Measurements from ENCODE around the gene ARMC7.

The ARMC7 gene

DNA sequence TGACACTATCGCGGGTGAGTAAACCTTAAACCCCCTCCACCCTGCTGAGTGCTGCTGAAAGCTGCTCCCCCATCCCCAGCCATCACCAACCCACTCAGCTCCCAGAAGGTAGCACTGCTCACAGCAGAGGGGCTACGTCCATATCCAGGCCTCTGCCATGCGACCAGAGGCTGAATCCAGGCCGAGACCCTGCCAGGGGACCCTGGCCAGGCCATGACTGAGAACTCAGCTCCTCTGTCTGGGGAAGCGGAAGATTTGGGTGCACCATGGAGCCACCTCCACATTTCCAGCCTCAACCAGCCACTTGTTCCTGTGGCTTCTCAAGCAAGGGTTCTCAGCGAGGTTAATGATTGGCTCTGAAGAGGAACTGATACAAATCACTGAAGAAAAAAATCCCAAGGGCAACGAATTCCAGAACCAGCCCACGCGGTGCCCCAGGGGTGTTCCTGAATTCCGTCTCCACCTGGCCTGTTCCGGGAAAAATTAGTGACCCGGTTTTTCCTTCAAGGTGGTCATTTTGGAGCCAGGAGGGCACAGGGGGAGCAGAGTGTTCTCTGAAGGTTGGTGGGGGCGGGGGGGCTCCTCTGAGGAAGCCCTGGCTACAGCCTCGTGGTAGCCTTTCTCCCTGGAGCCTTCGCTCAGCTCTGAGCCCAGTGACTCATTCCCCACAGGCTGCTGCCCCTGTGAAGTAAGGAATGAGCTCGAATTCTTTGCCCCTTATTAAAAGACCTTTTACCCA lies 31.3 kb upstream of the ARMC7 start:
- no peak for DNase-seq

- no peak for DNase-seq
These were observed 30.8 kb upstream of the ARMC7 start for GRCh38 chr17:75079023-75079373.

DNA sequence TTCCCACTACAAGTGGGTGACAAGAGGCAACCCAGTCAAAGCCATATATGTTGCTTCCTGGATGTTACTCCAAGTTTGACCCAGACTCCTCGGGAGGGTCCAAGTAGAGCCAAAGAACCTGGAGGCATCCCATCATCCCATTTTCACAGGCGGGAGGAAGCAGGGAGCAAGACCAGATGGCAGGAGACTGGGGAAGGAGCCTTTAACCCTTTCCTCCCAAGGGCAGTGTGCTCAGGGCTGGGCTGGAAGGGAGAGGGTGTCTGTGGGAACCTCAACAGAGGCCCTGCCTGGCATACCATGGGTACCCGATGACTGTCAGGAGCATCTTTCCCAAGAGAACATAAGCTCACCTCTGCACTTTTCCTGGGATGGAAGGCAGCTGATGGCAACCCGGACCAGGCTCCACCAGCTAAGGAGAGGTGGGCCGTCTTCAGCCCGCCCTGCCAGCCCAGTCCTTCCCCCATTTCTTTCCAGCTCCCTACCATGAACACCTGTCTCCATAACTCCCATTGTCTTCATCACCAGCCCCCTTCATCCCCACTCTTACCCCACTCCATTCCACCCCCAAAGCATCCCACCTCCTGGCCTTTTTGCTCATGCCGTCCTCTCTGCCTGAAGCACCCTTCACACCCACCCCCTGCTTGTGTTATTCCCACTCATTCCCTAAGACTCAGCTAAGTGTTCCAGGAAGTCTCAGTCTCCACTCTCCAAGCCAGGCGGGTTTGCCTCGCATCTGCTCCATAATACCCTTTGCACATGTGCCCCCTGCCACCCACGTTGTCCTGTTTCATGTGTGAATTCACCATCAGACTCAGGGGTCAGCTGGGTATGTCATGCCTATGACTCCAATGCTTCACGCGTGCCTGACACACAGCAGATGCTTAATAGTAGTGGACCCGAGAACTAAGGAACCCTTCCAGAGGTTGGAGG lies 27.9 kb upstream of the ARMC7 start:
- no peak for DNase-seq

- DNase-seq = no peak
These were observed 27.1 kb upstream of the ARMC7 start for GRCh38 chr17:75082683-75083082.

DNA sequence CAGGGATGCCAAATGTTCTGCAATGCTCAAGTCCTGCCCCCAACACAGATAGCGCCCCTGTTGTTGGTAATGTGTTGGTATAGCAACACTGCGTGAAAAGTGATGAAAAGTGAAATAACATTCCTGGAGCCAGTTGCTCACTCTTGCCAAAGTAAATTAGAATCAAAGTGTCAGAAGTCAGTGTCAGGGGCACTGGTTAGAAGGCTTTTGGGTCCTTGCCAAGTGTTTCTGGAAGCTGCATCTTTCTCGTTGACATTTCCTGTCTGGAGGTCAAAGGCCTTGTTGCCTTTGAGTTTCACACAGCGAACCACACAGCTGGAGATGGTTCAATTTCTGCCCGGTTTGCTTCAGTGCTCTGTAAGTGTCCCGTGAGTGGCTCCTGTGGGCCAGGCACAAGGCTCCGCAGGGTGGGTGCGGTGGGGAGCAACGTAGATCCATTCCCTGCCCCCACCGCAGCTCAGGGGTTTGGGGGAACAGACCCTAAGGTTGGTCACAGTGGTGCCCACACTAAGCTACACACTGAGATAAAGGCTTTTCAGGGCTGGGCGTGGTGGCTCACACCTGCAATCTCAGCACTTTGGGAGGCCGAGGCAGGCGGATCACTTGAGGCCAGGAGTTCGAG lies 25.6 kb upstream of the ARMC7 start:
- DNase-seq = no peak

DNA sequence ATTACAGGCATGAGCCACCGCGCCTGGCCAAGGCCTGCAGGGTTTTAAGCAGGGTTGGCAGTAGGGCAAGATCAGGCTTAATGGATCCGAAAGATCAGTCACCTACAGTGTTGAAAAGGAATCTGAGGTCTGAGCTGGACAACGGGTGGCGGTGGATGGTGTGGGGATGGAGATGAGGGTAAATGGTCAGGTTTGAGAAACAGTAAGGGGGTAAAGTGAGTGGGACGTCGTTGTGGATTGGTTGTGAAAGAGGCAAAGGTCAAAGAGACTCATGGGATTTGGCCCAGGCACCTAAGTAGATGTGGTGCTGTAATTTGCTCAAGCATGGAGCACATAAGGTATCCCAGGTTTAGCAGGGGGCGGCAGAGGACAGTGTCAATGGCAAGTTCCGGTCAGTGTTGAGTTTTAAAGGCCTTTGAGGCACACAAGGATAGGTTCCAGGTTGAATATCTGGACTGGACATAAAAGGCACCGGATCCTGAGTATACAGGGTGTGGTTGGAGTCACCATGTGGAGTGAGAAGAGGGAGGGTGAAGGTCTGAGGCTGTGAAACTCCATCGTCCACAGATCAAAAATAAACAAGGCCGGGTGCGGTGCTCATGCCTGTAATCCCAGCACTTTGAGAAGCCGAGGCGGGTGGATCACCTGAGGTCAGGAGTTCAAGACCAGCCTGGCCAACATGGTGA lies 23.1 kb upstream of the ARMC7 start:
- no peak for DNase-seq

- no peak for DNase-seq
These were observed 22.6 kb upstream of the ARMC7 start for GRCh38 chr17:75087182-75087557.

DNA sequence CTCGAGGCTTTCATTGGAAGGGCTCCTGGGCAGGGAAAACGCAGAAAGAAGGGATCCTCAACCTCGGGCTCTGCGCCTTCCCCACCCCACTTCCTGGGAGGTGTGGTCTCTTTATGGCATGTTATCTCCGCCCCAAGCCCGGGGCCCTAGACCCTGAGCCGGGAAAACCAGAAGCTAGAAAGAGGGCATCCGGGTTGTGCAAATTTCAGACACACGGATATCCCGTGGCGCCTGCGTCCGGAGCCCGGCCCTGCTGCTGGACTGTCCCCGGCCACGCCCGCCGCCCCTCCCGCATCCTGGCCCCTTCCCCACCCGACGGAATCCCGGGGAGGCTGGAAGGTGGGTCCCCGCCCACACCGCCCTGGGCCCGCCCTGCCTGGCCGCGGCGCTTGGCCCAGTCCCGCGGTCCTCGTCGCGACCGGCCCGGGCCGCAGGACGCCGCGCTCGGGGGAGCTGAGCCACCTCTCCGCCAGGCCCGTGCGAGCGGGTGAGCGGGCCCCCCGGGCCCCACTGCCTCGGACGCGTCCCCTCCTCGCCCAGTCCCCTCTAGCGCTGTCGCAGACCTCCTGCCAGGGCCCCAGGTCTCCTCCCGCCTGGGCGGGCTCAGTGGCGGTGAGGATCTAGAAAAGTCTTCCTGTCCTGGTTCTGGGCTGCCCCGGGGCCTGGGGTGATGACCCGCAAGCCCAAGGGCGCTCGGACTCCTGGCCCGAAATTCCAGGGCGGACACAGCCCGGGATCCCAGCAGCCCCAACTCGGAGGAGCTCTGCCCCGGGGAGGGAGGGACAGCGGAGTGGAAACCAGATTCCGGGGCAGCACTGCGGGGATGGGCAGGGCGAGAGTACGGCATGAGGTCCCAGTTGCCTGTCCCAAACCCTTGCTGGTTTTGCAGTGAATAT lies 22.0 kb upstream of the ARMC7 start, which contains the start of gene SLC16A5:
TSS of gene SLC16A5 (plus strand) at position 397 of the 896 bp plus-strand sequence. CDS start 5,683 bp downstream, outside the sequence.
- DNase-seq = no peak

DNA sequence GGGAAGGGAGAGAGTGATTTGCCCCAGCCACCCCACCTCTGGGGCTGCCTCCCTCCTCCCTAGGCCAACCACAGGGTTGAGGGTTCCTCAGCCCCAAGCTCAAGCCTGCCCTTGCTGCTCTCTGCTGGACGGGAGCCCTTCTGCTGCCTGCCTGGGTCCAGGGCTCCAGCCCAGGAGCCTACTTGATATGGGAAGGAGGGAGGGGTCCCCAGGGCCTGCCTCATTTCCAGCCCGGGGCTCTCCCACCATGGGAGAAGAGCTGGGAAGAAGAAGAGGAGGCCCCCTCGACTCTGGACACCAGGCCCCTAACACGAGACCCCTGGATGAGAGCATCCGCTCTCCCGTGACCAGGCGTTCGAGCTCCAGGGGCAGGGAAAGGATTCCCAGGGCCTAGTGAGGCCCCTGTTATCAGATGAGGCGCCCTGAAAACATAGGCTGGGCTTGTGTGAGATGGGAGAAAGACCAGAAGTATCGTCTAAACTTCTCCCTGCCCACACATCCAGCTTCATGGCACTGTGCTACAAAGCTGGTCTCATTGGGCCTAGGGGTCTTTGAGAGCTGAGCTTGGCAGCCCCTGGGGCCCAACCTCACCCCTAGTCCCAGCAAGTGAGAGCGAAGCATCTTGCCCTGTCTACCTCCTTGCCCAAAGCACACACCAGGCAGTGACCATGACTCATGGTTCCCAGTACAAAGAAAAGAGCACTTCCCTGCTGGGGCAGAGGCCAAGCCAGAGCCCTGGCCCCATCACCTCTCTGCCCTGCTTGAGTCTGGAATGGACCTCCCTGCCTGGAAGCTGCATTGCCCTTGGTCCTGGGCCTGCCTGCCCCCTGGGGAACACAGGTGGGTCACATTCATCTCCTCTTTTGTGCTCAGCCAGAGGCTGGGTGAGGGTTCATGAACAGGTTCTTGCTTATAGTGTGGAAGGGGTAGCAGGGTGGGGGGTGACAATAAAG lies 21.0 kb upstream of the ARMC7 start:
- DNase-seq = no peak

DNA sequence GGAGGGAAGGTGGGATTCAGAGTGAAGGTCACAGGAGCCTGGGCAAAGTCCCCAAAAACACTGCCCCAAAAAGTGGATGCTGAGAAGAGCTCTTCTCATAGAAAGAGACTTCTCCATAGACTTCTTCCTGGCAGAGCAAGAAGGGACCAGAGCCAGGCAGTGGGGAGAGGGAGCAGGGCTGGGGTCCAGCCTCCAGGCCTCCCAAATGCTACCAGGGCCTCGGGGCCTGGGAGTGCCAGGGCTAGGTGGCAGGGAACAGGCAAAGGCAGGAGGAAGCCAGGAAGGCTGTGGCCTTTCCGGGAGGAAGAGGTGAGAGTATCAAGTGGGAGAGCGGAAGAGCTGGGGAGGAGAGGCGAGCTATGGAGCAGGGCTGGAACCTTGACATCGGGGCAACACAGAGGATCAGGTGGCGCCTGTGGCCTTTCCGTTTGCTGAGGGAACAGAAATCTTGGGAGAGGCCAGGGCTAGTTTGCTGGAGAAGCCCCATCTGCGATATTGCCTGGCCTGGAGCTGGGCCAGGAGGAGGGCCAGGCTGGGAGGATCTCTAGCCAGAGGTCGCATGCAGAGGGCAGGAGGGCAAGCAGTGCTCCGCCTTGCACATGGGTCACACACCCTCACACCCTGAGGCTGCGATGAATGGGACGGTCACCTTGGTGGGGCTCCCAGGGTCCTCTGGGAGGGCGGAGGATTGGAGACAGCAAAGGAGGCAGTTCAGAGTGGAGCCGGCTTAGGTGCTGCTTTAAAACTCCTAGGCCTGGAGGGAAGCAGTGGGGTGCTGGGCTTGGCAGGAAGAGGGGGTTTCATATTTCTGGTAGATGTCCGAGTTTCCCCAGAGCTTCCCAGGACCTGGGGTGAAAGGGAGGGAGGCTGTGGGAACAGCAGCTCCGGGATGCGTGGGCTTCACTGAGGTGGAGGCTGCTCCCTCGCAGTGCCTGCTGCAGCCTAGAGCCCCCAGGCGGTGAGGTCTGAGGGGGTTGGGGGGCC lies 18.6 kb upstream of the ARMC7 start:
- DNase-seq = no peak

GRCh38 chr17:75091855-75092327 lies 17.9 kb upstream of the ARMC7 start:
- no peak for DNase-seq

- no peak for DNase-seq
These were observed 16.1 kb upstream of the ARMC7 start for GRCh38 chr17:75093548-75094158.

DNA sequence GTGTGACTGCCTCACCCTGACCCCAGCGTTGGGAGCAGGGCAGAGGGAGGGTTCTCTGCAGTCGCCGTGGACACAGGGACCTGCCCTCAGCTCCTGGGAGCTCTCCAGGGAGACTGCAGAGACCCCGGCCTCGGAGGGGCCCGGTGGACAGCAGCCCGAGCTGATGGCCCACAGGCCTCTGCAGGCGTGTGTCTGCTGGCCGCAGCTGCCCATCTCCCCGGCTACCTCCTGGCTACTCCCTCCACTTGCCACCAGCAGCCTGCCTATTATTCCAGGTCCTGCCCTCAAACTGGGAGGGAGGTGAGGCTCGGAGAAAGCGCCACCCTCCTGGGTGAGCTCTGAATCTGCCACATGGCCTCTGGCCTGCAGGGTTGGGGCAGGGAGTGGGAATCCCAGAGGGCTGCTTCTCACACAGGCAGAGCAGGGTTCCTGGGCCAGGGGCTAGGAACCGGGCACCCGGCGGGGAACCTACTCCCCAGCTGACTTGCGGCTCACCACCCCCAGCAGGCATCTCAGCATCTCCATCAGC lies 14.8 kb upstream of the ARMC7 start:
- no peak for DNase-seq

DNA sequence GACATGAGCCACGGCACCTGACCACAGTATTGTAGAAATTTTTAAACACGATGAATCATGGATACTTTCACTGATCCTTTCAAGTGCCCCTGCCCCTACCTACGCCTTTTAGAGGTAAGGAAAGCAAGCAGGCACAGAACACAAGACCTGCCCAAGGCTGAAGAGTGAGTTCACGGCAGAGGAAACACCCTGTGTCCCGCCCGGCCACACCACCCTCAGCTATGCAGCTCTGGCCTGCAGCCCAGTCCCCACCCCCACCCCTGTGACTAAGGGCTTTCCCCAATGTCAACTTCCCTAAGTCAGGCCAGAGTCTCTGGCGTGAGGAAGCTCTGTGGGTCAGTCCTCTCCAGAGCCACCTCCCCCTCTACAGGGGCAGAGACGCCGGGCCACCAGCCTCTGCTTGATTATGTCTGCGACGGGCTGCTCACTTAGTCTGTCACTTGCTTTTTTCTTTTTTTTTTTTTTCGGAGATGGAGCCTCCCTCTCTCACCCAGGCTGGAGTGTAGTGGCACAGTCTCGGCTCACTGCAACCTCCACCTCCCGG lies 13.6 kb upstream of the ARMC7 start:
- DNase-seq = no peak

GRCh38 chr17:75097865-75098264 lies 11.9 kb upstream of the ARMC7 start:
- DNase-seq = no peak

DNA sequence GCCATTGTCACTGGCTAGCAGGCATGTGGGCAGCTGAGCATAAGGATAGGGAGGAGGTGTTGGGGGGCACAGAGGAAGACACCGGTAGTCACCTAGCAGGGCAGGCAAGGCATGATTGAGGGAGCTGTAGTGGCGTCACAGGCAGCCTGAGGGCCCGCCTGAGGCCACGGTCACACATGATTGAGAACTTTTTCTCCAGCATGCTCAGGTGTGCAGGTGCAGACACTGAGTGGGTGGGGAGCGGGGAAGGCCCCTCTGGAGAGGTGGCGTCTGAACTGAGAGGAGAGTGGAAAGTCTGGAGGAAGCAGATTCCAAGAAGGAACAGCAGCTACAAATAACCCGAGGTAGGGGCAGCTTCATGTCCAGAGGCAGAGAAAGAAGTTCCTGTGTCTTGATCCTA lies 10.9 kb upstream of the ARMC7 start:
- no peak for DNase-seq

DNA sequence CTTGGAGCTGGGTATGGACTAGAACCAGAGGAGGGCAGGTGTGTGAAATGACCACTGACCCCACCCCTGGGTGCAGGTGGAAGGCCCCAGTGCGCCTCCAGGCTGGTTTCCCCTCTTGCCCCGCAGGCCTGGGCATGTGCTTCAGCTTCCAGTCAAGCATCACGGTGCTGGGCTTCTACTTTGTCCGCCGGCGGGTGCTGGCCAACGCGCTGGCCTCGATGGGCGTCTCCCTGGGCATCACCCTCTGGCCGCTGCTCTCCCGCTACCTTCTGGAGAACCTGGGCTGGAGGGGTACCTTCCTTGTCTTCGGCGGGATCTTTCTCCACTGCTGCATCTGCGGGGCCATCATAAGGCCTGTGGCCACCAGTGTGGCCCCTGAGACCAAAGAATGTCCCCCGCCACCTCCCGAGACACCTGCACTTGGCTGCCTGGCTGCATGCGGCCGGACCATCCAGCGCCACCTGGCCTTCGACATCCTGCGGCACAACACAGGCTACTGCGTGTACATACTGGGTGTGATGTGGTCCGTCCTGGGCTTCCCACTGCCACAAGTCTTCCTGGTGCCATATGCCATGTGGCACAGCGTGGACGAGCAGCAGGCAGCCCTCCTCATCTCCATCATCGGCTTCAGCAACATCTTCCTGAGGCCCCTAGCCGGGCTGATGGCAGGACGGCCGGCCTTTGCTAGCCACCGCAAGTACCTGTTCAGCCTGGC lies 9.7 kb upstream of the ARMC7 start:
- DNase-seq = no peak

DNA sequence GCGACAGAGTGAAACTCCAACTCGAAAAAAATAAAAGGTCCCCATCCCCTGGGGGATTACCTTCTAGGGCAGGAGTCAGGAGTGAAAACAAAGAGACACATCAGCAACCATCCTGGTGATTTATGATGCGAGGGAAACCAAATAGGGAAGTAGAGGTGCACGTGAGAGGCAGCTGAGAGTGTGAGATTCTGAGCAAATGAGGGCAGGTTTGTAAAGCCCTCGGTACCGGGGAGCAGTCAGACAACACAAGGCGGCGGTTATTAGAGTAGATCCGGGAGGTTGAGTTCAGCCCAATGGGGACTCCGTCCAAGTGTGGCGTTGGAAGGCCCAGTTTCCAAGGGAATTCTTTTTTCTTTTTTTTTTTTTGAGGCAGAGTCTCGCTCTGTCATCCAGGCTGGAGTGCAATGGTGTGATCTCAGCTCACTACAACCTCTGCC lies 7.4 kb upstream of the ARMC7 start:
- no peak for DNase-seq

Measured in NCI-H2029 treated with DMSO at 0.1 percent for 48 hours (cell line).